HEK293 (cell line): ENCODE data around the gene PCMT1.

Source experiments
- CTCF ChIA-PET: fragments of 350-600 bp; formaldehyde crosslinking; extraction: SDS; loops from one replicate; lab custom pipeline; 2021; ENCODE audit warnings: antibody characterized with exemption; lab: Yijun Ruan, JAX
- POLR2A ChIA-PET: fragments of 300-600 bp; formaldehyde crosslinking; extraction: SDS; loops from one replicate; lab custom pipeline; 2020; ENCODE audit warnings: antibody characterized with exemption, inconsistent platforms; lab: Yijun Ruan, JAX
- H3K27ac ChIP-seq: fragments of 200-500 bp; sonication (Bioruptor generic); 2 replicates; pipeline ENCODE4 v1.5.1; 2014; ENCODE audit warnings: low read depth, low read length, control low read depth, inconsistent platforms; ENCODE audit errors: extremely low read depth
- H3K36me3 ChIP-seq, 2 experiments: fragments of 200-500 bp in 1 of 2; sonication (Bioruptor generic) in 1 of 2; 1 replicate in 1 of 2; 2 replicates in 1 of 2; pipeline ENCODE4 v1.5.1; 2014 to 2017; ENCODE audit warnings: inconsistent platforms in 2 of 2, low read length in 2 of 2; ENCODE audit not compliant: control insufficient read depth in 2 of 2, insufficient read depth in 1 of 2
- H3K4me1 ChIP-seq: fragments of 200-500 bp; sonication (Bioruptor generic); 2 replicates; pipeline ENCODE4 v1.5.1; 2014; ENCODE audit warnings: mild to moderate bottlenecking, low read length, inconsistent platforms; ENCODE audit not compliant: control insufficient read depth, insufficient read depth
- H3K4me3 ChIP-seq: 2 replicates; pipeline ENCODE4 v1.5.1; 2011; ENCODE audit warnings: low read depth, mild to moderate bottlenecking, control low read depth, low read length, moderate library complexity
- H3K9me3 ChIP-seq: fragments of 200-500 bp; sonication (Bioruptor generic); 2 replicates; pipeline ENCODE4 v1.5.1; 2014; ENCODE audit warnings: low read depth, low read length, inconsistent platforms; ENCODE audit not compliant: control insufficient read depth, insufficient read depth
- PRDM1 ChIP-seq: fragments of 450-650 bp; formaldehyde crosslinking; IDR thresholded peaks from 2 replicates; pipeline ENCODE4; 2016; ENCODE audit warnings: missing biosample characterization, missing genetic modification characterization
- SP7 ChIP-seq: fragments of 450-650 bp; formaldehyde crosslinking; IDR thresholded peaks from 2 replicates; pipeline ENCODE4 v1.5.1; 2016; ENCODE audit warnings: missing biosample characterization, missing genetic modification characterization
- ZBTB17 ChIP-seq: fragments of 450-650 bp; formaldehyde crosslinking; IDR thresholded peaks from 2 replicates; pipeline ENCODE4 v1.5.1; 2016; ENCODE audit warnings: missing biosample characterization, missing genetic modification characterization
- ZEB2 ChIP-seq: fragments of 450-650 bp; formaldehyde crosslinking; IDR thresholded peaks from 2 replicates; pipeline ENCODE4 v1.5.1; 2016; ENCODE audit warnings: missing biosample characterization, missing genetic modification characterization
- ZFP3 ChIP-seq: fragments of 450-650 bp; formaldehyde crosslinking; IDR thresholded peaks from 2 replicates; pipeline ENCODE4 v1.5.1; 2016; ENCODE audit warnings: low read depth, missing biosample characterization, missing genetic modification characterization
- ZNF2 ChIP-seq: fragments of 450-650 bp; formaldehyde crosslinking; IDR thresholded peaks from 2 replicates; pipeline ENCODE4 v1.5.1; 2016; ENCODE audit warnings: missing biosample characterization, missing genetic modification characterization
- ZNF501 ChIP-seq: fragments of 450-650 bp; formaldehyde crosslinking; IDR thresholded peaks from 2 replicates; pipeline ENCODE4 v1.5.1; 2016; ENCODE audit warnings: missing biosample characterization, missing genetic modification characterization
- ZNF600 ChIP-seq: fragments of 450-650 bp; formaldehyde crosslinking; IDR thresholded peaks from 2 replicates; pipeline ENCODE4 v1.5.1; 2016; ENCODE audit warnings: missing biosample characterization, missing genetic modification characterization
- ZNF629 ChIP-seq: fragments of 450-650 bp; formaldehyde crosslinking; IDR thresholded peaks from 2 replicates; pipeline ENCODE4 v1.5.1; 2017; ENCODE audit warnings: missing biosample characterization, missing genetic modification characterization
- ZNF654 ChIP-seq: fragments of 450-650 bp; formaldehyde crosslinking; IDR thresholded peaks from 2 replicates; pipeline ENCODE4 v1.5.1; 2016; ENCODE audit warnings: low read depth, missing biosample characterization, missing genetic modification characterization
- ZNF660 ChIP-seq: fragments of 450-650 bp; IDR thresholded peaks from 2 replicates; pipeline ENCODE4 v1.5.1; 2018; ENCODE audit warnings: missing biosample characterization, mild to moderate bottlenecking, missing genetic modification characterization
- ZNF670 ChIP-seq: fragments of 450-650 bp; formaldehyde crosslinking; IDR thresholded peaks from 2 replicates; pipeline ENCODE4 v1.5.1; 2016; ENCODE audit warnings: missing biosample characterization, missing genetic modification characterization, low read depth
- ZNF707 ChIP-seq: fragments of 450-650 bp; formaldehyde crosslinking; IDR thresholded peaks from 2 replicates; pipeline ENCODE4 v1.5.1; 2016; ENCODE audit warnings: missing biosample characterization, missing genetic modification characterization
- ZSCAN30 ChIP-seq: fragments of 450-650 bp; IDR thresholded peaks from 2 replicates; pipeline ENCODE4 v1.5.1; 2018; ENCODE audit warnings: missing biosample characterization, mild to moderate bottlenecking, missing genetic modification characterization, moderate library complexity
- TF ChIP-seq, protein P1 (sequence below): fragments of 450-650 bp; formaldehyde crosslinking; IDR thresholded peaks from 2 replicates; pipeline ENCODE4 v1.5.1; 2016; ENCODE audit warnings: missing biosample characterization, missing genetic modification characterization
- TF ChIP-seq, protein P2 (sequence below): fragments of 450-650 bp; formaldehyde crosslinking; IDR thresholded peaks from 2 replicates; pipeline ENCODE4 v1.5.0; 2017; ENCODE audit warnings: missing biosample characterization, missing genetic modification characterization, borderline replicate concordance
- TF ChIP-seq, protein P3 (sequence below): fragments of 450-650 bp; formaldehyde crosslinking; IDR thresholded peaks from 2 replicates; pipeline ENCODE4 v1.5.1; 2016; ENCODE audit warnings: missing biosample characterization, missing genetic modification characterization
- TF ChIP-seq, protein P4 (sequence below): fragments of 450-650 bp; formaldehyde crosslinking; IDR thresholded peaks from 2 replicates; pipeline ENCODE4 v1.5.1; 2016; ENCODE audit warnings: missing biosample characterization, missing genetic modification characterization

The PCMT1 gene

DNA sequence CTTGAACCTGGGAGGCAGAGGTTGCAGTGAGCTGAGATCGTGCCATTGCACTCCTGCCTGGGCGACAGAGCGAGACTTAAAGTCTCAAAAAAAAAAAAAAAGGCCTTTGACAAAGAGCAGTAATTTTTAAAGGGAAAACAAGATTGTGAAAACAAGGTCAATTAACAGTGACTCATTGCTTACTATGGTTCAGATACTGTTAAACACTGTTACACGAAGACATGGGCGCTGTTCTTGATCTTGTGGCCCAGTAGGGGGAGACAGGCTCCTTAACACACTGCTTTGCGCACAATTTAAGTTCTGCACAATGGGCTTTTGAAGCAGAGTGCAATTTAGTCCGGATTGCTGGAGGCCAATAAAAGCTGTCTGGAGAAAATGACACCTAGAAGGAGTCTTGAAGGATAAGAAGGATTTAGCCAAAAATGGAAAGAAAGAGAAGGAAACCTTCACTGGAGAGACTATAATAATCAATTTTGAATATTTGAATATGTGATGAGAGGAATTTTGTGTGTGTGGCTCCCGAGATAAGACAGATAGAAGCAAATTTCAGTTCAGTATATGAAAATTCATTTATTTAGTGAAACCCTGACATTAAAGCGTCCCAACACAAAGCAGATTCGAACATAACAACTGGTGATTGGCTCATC, 25.6 kb upstream of the PCMT1 start:
- ChIA-PET POLR2A (interaction anchor here (0.7 to 1.3 kb wide), 4 partner anchors 110 to 456 kb away, joined by 3 to 4 read pairs (median 3); no protein-coding TSS in a partner anchor), CTCF (interaction anchor here (0.6 to 2.0 kb wide), 13 partner anchors 10 to 322 kb away, joined by 3 to 12 read pairs (median 4); partner anchors contain the start of genes NUP43 and PPIL4)
- H3K27ac ChIP-seq, result no peak overlapping the region
- H3K9me3 ChIP-seq, result no peaks in the 10 kb centered on the region
- peaks cover 25 to 61% of the 10 kb centered on the region in 2 experiments for H3K36me3 ChIP-seq
- TF ChIP-seq, protein P1, sequence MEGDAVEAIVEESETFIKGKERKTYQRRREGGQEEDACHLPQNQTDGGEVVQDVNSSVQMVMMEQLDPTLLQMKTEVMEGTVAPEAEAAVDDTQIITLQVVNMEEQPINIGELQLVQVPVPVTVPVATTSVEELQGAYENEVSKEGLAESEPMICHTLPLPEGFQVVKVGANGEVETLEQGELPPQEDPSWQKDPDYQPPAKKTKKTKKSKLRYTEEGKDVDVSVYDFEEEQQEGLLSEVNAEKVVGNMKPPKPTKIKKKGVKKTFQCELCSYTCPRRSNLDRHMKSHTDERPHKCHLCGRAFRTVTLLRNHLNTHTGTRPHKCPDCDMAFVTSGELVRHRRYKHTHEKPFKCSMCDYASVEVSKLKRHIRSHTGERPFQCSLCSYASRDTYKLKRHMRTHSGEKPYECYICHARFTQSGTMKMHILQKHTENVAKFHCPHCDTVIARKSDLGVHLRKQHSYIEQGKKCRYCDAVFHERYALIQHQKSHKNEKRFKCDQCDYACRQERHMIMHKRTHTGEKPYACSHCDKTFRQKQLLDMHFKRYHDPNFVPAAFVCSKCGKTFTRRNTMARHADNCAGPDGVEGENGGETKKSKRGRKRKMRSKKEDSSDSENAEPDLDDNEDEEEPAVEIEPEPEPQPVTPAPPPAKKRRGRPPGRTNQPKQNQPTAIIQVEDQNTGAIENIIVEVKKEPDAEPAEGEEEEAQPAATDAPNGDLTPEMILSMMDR (tag by site-specific recombination), result peak; percentile 55
- TF ChIP-seq, protein P2, sequence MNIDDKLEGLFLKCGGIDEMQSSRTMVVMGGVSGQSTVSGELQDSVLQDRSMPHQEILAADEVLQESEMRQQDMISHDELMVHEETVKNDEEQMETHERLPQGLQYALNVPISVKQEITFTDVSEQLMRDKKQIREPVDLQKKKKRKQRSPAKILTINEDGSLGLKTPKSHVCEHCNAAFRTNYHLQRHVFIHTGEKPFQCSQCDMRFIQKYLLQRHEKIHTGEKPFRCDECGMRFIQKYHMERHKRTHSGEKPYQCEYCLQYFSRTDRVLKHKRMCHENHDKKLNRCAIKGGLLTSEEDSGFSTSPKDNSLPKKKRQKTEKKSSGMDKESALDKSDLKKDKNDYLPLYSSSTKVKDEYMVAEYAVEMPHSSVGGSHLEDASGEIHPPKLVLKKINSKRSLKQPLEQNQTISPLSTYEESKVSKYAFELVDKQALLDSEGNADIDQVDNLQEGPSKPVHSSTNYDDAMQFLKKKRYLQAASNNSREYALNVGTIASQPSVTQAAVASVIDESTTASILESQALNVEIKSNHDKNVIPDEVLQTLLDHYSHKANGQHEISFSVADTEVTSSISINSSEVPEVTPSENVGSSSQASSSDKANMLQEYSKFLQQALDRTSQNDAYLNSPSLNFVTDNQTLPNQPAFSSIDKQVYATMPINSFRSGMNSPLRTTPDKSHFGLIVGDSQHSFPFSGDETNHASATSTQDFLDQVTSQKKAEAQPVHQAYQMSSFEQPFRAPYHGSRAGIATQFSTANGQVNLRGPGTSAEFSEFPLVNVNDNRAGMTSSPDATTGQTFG (tag by site-specific recombination), result no peak
- TF ChIP-seq ZNF654 (tag by site-specific recombination) (peak; percentile 91), ZEB2 (0 out of 2 replicates have a peak, but pooled peaks have one; percentile 37), ZNF600 (tag by site-specific recombination) (peak; percentile 84), ZSCAN30 (tag by site-specific recombination) (peak; percentile 65), ZFP3 (no peak), PRDM1 (tag by site-specific recombination) (peak; percentile 23; the same call in 1 of the 2 replicates), ZNF707 (tag by site-specific recombination) (no peak), ZBTB17 (tag by site-specific recombination) (peak; percentile 63), ZNF670 (tag by site-specific recombination) (no peak), ZNF2 (peak; percentile 82), ZNF629 (tag by site-specific recombination) (peak; percentile 33; the same call in 1 of the 2 replicates), ZNF660 (tag by site-specific recombination) (peak; percentile 97), SP7 (tag by site-specific recombination) (peak; percentile 34; the same call in 1 of the 2 replicates), ZNF501 (tag by site-specific recombination) (no peak)
- TF ChIP-seq, protein P3, sequence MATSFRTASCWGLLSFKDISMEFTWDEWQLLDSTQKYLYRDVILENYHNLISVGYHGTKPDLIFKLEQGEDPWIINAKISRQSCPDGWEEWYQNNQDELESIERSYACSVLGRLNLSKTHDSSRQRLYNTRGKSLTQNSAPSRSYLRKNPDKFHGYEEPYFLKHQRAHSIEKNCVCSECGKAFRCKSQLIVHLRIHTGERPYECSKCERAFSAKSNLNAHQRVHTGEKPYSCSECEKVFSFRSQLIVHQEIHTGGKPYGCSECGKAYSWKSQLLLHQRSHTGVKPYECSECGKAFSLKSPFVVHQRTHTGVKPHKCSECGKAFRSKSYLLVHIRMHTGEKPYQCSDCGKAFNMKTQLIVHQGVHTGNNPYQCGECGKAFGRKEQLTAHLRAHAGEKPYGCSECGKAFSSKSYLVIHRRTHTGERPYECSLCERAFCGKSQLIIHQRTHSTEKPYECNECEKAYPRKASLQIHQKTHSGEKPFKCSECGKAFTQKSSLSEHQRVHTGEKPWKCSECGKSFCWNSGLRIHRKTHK (tag by site-specific recombination), result no peak
- TF ChIP-seq, protein P4, sequence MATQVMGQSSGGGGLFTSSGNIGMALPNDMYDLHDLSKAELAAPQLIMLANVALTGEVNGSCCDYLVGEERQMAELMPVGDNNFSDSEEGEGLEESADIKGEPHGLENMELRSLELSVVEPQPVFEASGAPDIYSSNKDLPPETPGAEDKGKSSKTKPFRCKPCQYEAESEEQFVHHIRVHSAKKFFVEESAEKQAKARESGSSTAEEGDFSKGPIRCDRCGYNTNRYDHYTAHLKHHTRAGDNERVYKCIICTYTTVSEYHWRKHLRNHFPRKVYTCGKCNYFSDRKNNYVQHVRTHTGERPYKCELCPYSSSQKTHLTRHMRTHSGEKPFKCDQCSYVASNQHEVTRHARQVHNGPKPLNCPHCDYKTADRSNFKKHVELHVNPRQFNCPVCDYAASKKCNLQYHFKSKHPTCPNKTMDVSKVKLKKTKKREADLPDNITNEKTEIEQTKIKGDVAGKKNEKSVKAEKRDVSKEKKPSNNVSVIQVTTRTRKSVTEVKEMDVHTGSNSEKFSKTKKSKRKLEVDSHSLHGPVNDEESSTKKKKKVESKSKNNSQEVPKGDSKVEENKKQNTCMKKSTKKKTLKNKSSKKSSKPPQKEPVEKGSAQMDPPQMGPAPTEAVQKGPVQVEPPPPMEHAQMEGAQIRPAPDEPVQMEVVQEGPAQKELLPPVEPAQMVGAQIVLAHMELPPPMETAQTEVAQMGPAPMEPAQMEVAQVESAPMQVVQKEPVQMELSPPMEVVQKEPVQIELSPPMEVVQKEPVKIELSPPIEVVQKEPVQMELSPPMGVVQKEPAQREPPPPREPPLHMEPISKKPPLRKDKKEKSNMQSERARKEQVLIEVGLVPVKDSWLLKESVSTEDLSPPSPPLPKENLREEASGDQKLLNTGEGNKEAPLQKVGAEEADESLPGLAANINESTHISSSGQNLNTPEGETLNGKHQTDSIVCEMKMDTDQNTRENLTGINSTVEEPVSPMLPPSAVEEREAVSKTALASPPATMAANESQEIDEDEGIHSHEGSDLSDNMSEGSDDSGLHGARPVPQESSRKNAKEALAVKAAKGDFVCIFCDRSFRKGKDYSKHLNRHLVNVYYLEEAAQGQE, result no peak
- no peaks in the 10 kb centered on the region for H3K4me1 ChIP-seq
- H3K4me3 ChIP-seq, result no peak overlapping the region
